ENCODE data around the gene PDP2. TPM values are rescaled to one million over a fixed set of nuclear protein-coding genes. Genes with fewer than 3 reads are reported as not detected.

PDP2 gene
- total and polyA plus RNA-seq, 2 donors (not counting 3 experiments of a cell fraction or from before 2014, with no cell fraction given), result 4.4 to 9.3 TPM

DNA sequence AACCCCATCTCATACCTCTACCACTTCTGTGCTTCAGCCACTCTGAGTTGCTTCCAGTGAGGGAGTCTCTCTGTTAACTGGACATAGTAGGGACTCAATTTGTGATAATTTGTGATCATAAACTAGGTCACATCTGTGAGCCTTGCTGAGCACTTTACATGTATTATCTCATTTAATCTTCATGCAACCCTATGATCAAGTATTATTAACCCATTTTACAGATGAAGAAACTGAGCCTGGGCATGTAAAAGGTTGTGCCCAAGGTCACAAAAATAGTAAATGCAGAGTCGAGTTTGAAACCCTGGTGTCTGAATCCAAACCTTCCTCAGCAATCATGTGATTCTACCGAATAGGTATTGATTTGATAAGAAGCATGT, 18.6 kb downstream of the PDP2 start:
- Histone ChIP-seq H3K27me3 (ENCODE audit: control insufficient read depth in 2 of 2, insufficient read depth in 2 of 2, low read length in 2 of 2) (no peaks in the 10 kb centered on the region), H4K20me1 (replicated peaks; ENCODE audit: control insufficient read depth, extremely low read depth, insufficient read depth, low read length) (no peaks in the 10 kb centered on the region), H3K27ac (ENCODE audit: insufficient read depth, low read depth, low read length) (no peak overlapping the region), H3K4me2 (ENCODE audit: insufficient read depth, low read length) (no peak overlapping the region), H3K4me3 (replicated peaks in 1 of 3; ENCODE audit: insufficient read depth in 1 of 3, low read depth in 1 of 3, low read length in 3 of 3) (no peak overlapping the region), H3K9me1 (replicated peaks; ENCODE audit: control insufficient read depth, extremely low read depth, insufficient read depth, low read length) (no peaks in the 10 kb centered on the region), H3K9me3 (replicated peaks; ENCODE audit: control insufficient read depth, insufficient read depth, low read length) (no peaks in the 10 kb centered on the region), H3K4me1 (ENCODE audit: control insufficient read depth, extremely low read depth, insufficient read depth, low read length) (peaks cover 8% of the 10 kb centered on the region), H3K36me3 (ENCODE audit: control insufficient read depth in 2 of 2, extremely low read depth in 1 of 2, insufficient read depth in 2 of 2, low read length in 2 of 2) (no peaks in the 10 kb centered on the region), H3K9ac (replicated peaks; ENCODE audit: extremely low read depth, insufficient read depth, low read length) (no peak overlapping the region), H2AFZ (ENCODE audit: low read depth, low read length) (no peak overlapping the region), H3K79me2 (ENCODE audit: control insufficient read depth, insufficient read depth, low read length) (no peaks in the 10 kb centered on the region)
- no peak for TF ChIP-seq GATA2 (IDR thresholded peaks at IDR 0.05; ENCODE audit: insufficient read depth, insufficient read length, low read depth, low read length)
- TF ChIP-seq, protein P1, sequence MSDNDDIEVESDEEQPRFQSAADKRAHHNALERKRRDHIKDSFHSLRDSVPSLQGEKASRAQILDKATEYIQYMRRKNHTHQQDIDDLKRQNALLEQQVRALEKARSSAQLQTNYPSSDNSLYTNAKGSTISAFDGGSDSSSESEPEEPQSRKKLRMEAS (IDR thresholded peaks at IDR 0.05; ENCODE audit: insufficient read depth, insufficient read length), result no peak
- TF ChIP-seq MYC (IDR thresholded peaks at IDR 0.05; ENCODE audit: low read depth, low read length), result no peak
- TF ChIP-seq EZH2 (IDR thresholded peaks at IDR 0.05; ENCODE audit: borderline replicate concordance, low read depth, low read length, severe bottlenecking), result no peak
- TF ChIP-seq, protein P2, sequence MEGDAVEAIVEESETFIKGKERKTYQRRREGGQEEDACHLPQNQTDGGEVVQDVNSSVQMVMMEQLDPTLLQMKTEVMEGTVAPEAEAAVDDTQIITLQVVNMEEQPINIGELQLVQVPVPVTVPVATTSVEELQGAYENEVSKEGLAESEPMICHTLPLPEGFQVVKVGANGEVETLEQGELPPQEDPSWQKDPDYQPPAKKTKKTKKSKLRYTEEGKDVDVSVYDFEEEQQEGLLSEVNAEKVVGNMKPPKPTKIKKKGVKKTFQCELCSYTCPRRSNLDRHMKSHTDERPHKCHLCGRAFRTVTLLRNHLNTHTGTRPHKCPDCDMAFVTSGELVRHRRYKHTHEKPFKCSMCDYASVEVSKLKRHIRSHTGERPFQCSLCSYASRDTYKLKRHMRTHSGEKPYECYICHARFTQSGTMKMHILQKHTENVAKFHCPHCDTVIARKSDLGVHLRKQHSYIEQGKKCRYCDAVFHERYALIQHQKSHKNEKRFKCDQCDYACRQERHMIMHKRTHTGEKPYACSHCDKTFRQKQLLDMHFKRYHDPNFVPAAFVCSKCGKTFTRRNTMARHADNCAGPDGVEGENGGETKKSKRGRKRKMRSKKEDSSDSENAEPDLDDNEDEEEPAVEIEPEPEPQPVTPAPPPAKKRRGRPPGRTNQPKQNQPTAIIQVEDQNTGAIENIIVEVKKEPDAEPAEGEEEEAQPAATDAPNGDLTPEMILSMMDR (IDR thresholded peaks at IDR 0.05; ENCODE audit: extremely low read depth in 1 of 2, insufficient read depth in 1 of 2, low read depth in 1 of 2, low read length in 2 of 2), result no peak
- TF ChIP-seq POLR2AphosphoS5 (IDR thresholded peaks at IDR 0.05; ENCODE audit: insufficient read depth, low read depth, low read length), result no peak
- no peak for TF ChIP-seq FOS (IDR thresholded peaks at IDR 0.05; ENCODE audit: borderline replicate concordance, insufficient read depth, low read length)
- TF ChIP-seq POLR2A (IDR thresholded peaks at IDR 0.05; ENCODE audit: low read depth, low read length), result no peak
- no peak for TF ChIP-seq JUN (IDR thresholded peaks at IDR 0.05; ENCODE audit: borderline replicate concordance, insufficient read depth, insufficient read length, low read depth)
- FAIRE-seq, result no peak
- no peak for DNase-seq (ENCODE audit: low read depth, low spot score)
- ChIA-PET CTCF (interaction anchor here (0.9 to 2.1 kb wide), 3 partner anchors 11 to 256 kb away, joined by 3 to 11 read pairs (median 4); no protein-coding TSS in a partner anchor), POLR2A (no interaction called here)
- BruUV-seq (replicated peaks), result no TSS peak
- dilution Hi-C loops (cut with MboI; ENCODE audit: extremely low pct_ligation_motif_present, low sequenced_read_pairs), result no loop called here
- intact Hi-C loops (cut with micrococcal nuclease), result loop anchor here (10.0 kb wide), 1 partner anchor 1956 kb away; no protein-coding TSS in a partner anchor
